NCI-H1092 treated with DMSO at 0.1 percent for 48 hours (cell line): Measurements from ENCODE around the gene KDM3A.

Experiments
- DNase-seq: peaks from one replicate; lab custom pipeline; 2025; lab: John Stamatoyannopoulos, UW

Gene KDM3A, protein sequence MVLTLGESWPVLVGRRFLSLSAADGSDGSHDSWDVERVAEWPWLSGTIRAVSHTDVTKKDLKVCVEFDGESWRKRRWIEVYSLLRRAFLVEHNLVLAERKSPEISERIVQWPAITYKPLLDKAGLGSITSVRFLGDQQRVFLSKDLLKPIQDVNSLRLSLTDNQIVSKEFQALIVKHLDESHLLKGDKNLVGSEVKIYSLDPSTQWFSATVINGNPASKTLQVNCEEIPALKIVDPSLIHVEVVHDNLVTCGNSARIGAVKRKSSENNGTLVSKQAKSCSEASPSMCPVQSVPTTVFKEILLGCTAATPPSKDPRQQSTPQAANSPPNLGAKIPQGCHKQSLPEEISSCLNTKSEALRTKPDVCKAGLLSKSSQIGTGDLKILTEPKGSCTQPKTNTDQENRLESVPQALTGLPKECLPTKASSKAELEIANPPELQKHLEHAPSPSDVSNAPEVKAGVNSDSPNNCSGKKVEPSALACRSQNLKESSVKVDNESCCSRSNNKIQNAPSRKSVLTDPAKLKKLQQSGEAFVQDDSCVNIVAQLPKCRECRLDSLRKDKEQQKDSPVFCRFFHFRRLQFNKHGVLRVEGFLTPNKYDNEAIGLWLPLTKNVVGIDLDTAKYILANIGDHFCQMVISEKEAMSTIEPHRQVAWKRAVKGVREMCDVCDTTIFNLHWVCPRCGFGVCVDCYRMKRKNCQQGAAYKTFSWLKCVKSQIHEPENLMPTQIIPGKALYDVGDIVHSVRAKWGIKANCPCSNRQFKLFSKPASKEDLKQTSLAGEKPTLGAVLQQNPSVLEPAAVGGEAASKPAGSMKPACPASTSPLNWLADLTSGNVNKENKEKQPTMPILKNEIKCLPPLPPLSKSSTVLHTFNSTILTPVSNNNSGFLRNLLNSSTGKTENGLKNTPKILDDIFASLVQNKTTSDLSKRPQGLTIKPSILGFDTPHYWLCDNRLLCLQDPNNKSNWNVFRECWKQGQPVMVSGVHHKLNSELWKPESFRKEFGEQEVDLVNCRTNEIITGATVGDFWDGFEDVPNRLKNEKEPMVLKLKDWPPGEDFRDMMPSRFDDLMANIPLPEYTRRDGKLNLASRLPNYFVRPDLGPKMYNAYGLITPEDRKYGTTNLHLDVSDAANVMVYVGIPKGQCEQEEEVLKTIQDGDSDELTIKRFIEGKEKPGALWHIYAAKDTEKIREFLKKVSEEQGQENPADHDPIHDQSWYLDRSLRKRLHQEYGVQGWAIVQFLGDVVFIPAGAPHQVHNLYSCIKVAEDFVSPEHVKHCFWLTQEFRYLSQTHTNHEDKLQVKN (N-terminal part only)

DNA sequence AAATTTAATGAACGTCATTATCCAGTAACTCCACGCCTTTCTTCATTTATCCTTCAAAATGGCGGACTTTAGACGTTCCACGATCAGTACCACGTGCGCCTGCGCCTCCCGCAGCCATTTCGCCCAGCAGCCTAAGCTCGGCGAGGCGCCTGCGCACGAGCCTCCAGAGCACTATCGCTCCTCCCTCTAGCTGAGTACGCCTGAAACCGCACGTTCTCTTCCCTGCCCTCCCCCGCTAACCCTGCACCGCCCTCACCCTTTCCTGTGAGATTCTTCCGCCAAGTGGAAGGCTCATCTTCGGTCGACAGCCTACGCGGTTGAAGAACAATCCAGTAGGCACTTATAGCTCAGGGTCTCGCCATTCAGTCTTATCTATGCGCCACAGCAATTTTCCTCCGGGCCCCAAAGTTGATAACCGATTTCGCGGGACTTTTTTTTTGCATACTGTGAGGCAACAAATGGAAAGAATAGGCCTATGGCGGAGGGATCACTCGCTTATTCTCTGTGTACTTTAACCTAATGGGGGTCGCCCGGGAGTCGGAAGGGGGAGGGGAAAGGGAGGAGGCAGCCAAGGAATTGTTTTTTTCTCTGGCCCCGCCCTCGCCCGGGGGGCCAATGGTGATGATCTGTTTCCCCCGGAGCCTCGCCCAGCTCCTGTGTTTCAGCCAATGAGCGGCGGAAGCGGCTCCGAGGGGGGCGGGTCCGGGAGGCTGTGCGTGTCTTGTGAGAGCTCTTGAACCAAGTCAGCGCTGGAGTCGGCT, at the start of gene KDM3A:
Gene KDM3A, plus strand, starts transcription at position 741 of the 761 bp plus-strand sequence. CDS start 677 bp downstream, outside the sequence.
- DNase-seq, result peak; percentile 95

DNA sequence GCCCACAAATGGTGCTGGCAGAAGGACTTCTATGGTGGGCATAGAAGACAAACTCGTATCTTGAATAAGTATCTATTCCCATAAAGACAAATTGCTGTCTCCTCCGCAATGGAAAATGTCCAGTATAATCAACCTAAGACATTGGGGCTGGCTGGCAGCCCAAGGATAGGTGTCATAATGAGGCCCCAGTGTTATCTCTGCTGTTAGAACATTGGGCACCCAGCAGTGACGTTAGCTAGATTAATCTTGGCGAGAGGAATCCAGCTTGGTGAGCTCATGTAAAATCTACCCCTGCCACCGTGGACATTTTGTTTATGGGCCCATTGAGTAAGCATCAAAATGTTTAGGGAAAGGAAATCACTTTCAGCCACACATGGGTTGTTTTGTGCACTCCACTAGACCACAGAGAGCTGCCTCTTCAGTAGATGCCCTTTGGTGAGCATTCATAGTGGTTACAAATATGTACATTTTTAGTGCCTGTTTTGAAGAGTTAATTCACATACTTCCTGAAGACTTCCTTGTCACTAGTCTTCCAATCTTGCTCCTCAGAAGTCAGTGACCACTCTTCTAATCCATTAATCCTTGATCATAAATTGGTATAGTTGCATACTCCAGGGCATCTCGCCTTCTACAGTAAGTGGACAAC, 48.2 kb upstream of the KDM3A start:
- DNase-seq, result no peak

DNA sequence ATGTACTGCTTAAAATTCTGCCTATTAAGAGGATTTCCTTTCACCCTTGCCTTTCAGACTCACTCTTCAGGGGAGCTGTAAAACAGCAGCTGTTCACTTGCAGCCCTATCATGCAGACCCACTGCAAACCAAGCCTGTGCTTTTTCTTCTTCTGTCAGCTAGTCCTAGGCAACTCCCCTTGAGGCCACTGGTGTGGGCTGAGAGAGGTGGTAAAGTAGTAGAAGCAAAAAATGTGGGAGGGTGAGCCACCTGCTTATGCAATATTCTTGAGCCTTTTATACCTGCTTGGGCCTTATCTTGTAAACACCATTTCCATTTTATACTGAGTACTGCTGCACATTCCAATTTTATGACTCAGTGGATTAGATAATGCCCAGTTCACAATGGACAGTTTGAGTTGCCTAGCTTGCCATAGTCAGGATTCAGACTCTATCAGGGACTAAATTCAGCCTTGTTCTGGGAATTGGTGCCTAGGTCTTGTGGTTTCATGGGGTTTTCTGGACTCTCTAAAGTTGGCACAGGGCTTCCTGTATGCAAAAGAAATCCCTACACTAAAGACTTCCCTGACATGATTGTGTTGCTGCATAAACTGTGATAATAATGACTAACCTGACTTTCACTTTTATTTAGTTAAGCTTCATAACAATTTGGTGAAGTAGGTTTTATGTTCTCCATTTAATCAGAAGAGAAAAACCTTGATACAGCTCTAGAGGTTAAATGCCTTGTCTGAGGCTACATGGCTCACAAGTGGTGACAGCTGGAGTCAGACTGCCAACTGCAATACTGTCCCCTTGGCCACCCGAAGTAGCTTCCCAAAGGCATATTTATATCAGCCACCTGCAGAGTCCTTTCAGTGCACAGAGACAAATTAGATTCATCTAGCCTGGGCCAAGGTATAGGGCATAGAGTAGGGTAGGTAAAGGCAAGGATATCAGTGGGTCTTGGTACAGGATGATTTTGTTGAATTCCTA, 47.4 kb upstream of the KDM3A start:
- no peak for DNase-seq

DNA sequence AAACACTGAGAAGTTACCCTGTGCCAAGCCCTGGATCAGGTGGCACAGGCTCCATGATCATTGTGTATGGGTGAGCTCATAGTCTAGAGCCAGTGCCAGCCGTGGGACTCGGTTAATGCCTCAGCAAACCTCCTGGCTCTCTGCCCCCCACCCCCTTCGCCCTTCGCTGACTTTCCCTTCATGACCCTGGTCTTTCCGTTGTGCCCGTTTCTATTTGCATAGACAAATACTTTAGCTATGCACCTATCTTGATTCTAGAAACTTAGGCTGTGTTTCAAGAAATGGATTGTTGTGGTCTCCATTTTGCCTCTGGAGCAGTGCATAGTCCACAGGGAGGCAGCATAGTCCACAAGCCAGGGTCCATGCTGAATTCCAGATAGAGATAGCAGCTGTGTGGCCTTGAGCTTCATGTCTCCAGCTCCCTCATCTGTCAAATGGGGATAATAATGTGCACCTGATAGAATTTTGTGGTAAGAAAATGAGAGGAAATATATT, 44.8 kb upstream of the KDM3A start:
- DNase-seq, result peak; percentile 49

DNA sequence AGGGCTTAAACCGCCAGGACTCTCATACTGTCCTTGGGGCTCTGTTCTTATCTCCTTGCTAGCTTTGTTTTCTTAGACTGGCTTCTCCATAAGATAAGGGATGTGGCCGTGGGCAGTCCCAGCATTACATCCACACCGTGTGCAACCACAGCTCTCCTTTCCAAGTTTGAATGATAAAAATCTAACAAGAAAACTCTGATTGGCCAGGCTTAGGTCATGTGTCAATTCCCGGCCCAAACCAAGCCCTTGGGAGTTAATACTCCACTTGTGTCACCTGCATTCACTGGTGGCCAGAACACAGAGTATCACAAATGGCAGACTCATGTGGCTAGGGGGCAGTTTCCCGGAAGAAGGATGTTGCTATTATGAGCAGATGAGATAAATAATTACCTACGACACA, 43.2 kb upstream of the KDM3A start:
- DNase-seq, result no peak

DNA sequence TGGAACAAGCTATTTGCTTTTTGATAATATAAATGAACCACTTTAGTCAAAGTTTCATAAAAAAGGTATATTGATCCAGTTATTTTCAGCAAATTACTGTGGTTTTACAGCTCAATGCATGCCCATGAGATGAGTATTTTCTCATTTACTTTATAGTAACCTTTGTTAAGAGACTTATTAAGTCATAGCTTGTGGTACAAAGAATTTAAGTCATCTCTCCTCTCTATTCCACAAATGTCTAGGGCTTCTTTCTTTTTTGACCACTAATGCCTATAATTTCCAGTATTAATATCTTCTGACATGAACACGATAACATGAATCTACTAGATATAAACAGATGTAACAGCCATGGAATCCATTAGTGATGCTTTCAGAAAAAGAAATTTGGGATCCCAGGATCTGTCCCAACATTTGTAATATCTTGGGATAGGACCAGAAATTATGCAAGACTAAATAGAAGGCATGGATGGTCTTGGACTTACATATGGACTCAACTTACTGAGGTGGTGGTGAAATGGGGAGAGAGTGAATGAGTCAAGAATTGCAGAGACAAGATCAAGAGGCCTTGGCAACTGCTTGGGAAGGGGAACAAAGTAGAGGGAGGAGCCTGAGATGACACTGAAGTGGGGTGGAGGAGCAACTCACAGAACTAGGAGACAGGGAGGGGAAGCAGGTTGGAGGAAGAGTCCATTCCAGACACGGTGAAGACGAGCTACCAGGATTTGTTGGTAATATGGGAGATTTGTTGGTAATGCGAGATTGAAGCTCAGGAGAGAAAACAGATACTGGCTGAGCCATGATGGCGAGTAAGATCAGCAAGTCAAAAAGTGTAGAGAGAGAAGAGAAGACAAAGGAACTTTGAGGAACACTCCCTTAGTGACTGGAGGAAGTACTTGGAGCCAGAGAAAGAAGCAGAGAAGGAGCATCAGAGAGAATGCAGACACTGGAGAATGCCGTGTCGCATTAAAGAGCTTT, 42.4 kb upstream of the KDM3A start:
- DNase-seq, result no peak

DNA sequence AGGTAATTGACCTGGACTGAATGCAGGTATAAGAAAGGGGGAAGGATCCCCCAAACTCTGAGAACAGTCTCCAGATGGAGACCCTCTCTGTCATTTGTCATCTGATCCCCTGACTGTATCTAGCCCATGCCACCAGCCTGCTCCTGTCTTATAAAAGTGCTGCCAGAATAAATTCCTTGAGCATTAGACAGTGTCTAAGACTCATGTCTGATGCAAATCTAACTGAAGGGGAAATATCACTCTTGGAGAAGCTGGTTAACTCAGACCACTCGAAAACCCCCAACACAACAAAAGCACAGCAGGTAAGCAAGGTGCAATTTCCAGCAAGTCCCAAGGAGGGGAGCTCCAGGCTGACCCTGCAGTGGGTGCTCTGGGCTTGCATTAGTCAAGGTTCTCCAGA, 40.9 kb upstream of the KDM3A start:
- no peak for DNase-seq

DNA sequence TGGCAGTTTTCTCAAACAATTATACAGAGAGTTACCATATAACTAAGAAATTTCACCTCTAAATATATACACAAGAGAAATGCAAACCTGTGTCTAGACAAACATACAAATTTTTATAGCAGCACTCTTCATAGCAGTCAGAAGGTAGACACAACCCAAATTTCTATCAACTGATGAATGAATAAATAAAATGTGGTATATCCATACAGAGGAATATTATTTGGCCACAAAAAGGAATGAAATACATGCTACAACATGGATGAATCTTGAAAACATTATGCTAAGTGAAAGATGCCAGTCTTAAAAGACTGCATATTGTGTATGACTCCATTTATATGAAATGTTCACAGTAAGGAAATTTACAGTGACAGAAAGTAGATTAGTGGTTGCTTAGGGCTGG, 30.6 kb upstream of the KDM3A start:
- DNase-seq, result no peak

DNA sequence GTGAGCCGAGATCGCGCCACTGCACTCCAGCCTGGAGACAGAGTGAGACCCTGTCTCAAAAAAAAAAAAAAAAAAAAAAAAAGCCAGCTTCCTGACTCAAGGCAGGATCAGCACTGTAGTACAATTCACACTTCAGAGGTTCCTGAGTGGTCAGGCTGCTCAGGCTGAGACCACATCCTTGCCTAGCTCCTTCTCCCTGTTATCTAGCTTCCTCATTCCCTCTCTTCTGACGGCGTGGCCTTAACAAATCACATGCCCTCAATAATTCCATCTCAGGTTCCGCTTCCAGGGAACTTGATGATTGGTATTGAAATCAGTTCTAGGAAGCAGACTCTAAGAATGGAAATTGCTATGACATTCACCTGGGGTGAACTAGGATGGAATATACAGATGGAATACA, 29.8 kb upstream of the KDM3A start:
- DNase-seq, result no peak

DNA sequence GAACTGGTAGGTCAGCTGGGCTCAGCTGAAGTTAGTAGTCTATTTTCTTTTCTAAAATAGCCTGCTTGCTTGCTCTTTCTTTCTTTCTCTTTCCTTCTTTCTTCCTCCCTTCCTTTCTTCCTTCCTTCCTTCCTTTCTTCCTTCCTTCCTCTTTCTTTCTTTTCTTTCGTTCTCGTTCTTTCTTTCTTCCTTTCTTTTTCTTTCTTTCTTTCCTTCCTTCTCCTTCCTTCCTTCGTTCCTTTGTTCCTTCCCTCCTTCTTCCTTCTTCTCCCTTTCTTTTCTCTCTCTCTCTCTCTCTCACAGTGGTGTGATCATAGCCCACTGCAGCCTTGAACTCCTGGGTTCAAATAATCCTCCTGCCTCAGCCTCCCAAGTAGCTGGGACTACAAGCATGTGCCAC, 29.2 kb upstream of the KDM3A start:
- no peak for DNase-seq

DNA sequence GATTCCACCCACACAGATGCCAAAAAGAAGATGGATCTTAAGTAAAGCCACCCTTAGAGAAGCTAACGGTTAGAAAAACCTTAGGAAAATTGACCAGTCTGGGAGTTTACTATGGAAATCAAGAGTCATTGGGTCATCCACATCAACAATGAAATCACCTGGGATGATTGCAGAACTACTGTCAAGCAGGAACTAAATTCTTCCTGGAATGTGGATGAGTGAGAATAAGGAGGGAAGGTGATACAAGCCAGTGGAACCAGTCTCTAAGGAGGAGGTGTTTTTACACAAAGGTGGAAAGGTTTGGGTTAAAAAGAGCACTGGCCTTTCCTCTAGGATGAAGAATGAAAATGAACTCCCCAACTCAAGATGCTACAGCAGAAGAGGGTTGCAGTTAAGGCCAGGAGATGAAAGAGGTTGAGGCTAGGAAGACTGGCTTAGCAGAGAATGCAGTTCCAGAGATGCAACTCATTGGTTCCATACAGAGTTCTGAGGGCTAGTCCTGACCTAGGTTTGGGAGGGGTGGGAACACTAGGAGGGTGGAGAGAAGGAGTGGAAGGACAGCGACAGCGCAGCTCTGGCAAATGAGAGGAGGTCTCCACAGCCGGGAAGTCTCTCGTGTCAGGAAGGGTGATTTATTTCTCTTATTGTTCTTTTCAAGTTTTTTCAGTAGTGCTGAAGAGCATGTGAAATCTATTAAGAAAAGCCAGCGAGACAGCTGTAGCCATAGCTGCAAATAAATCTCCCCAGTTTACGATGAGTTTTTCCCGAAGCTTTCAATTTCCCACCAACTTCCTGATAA, 27.7 kb upstream of the KDM3A start:
- no peak for DNase-seq

DNA sequence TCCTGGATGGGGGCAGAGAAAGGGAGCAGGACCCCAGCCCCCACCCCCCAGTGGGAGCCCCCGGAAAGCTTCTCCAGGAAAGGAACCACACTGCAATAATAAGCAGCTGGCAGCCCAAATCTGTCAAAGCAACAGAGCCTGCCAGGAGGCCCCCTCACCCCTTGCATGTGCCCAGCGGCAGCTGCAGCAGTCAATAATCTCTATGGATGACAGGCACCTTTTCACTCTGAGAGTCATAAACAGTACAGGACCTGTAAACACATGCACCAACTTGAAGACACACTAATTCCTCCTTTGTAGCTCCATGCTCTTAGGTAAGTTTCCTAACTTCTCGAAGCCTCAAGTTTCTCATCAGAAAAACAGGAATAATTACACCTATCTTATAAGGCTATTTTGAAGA, 26.2 kb upstream of the KDM3A start:
- peak; percentile 59 for DNase-seq

DNA sequence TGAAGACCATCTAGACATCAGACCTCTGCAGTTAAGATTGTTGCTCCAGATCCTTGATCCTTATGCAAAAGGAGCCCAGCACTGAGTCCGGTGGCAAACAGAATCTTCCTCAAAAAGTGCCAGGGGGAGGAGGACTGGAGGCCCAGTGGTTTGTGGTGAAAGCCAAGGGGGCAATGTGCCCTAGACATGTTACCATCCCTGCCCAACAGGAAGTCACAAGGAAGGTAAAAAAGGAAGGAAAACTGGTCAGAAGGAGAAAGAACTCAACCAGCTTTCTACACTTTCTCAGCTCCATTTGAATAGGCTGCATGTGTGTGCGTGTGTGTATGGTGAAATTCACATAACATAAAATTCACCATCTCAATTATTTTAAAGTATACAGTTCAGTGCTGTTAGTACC, 25.0 kb upstream of the KDM3A start:
- DNase-seq, result no peak

DNA sequence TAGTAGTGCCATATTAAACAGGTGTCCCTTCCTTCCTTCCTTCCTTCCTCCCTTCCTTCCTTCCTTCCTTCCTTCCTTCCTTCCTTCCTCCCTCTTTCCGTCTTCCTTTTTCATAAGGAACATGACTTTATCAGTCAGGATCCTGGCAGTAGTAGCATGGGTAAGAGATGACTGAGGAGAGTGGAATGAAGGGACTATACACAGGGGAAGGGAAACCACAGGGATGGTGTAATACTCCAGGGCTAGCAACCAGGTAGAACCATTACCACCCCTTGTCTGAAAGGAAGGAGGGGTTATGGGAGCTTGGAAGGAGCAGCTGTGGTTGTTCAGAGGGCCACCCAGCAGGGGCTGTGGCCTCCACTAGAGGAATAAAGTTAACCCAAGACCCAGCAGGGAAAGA, 23.2 kb upstream of the KDM3A start:
- DNase-seq, result no peak

DNA sequence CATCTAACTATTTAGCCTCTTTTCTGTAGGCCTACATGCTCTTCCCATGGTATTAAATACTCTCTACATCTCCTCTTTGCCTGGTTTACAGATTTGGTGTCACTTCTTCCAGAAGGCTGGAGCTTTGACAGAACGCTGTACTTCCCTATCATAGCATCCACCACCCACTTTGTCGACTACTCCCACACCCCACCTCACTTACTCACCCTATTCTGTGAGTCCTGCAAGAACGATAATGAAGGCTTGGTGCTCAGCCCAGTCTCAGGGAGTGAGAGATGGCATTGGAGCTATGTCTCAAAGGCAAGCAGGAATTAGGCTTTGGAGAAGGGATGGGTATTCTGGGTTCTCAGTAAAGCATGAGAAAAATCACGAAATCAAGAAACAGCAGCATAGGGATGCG, 20.3 kb upstream of the KDM3A start:
- DNase-seq, result no peak

DNA sequence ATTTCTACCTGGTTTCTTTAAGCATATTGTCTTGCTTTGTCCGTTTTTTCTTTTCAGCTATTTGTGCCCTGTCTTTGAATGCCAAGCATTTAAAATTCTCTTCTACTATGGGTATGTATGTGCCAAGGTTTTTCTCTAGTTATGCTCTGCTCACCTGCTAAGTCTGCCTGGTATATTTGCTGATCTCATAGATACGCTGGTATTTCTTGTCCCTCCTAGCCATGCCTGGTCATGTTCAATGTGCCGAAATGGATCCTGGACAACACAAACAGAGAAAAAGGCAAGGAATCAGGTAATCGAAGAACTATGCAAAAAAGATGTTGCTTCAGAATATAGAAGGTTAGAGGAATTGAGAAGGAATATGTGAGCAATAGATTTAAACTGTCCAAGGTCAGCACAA, 14.9 kb upstream of the KDM3A start:
- no peak for DNase-seq

DNA sequence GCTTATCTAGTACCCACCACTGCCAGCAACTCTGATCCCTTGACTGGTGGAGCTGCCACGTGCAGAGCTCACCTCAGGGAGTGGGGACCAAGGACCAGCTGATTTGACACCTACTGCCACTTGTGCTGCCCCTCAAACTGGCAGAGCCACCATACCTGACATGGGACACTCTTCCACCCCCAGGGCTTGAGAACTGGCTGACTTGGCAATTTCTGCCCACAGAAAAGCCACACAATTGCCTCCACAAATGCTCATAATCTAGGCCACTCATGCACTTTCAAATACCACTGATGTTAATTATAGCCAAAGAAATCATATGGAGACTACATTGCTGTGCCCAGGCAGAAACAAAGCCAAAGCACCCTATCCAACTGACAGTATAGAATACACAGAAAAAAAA, 11.8 kb upstream of the KDM3A start:
- DNase-seq, result no peak

DNA sequence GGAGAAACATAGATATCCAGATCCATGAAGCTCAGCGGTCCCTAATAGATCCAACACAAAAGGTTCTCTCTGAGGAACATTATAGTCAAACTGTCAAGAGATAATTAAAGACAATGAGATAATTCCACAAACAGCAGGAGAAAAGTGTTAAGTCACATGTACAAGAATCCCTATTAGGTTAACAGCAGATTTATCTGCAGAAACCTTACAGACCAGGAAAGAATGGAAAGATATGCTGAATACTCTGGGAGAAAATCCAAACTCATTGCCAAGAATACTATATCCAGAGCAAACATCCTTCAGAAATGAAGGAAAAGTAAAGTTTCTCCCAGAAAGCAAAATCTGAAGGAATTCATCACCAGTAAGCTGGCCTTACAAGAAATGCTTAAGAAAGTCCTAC, 10.8 kb upstream of the KDM3A start:
- DNase-seq, result no peak
